DMS114 treated with DMSO at 0.1 percent for 48 hours (cell line): ENCODE results near the gene POLR1E.

Experiments used
- DNase-seq: peaks from one replicate; lab custom pipeline; 2025; ENCODE audit not compliant: unreplicated experiment; lab: John Stamatoyannopoulos, UW

Gene POLR1E

GRCh38 chr9:37534412-37534811, 48.7 kb downstream of the POLR1E start:
- no peak for DNase-seq

GRCh38 chr9:37534901-37535300, 49.2 kb downstream of the POLR1E start:
- no peak for DNase-seq

DNA sequence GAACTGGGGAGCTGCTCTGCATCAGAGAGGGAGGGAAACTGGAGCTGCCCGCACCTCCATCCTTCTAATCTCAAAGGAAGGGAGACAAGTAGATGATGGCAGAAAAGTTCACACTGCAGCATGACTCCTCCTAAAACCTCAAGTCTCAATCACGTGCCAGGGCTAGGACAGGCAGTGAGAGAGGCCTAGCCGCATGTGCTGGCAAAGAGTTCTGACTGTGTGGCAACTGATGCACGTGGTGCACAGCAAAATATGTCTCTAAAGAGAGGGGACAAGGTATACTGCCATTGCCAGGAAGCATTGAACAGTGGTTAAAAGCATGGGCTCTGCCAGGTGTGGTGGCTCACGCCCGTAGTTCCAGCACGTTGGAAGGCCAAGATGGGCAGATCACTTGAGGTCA, 52.4 kb downstream of the POLR1E start:
- DNase-seq, result no peak

DNA sequence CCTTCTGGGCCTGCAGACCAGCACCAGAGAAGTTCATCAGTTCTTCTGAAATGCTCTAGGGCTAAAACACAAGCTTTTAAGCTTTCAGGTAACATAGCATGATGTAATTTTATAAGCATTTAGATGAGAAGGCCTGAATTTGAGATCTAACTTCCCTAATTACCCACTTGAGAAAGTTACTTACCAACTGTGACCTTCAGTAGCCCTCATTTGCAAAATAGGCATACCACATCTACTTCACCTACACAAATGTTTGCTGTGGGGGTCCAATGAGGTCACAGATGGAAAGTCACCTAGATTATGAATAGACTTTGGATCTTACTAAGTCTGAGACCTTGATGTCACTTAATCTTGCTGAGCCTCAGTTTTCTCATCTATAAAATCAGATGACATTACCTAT, 53.9 kb downstream of the POLR1E start:
- no peak for DNase-seq

DNA sequence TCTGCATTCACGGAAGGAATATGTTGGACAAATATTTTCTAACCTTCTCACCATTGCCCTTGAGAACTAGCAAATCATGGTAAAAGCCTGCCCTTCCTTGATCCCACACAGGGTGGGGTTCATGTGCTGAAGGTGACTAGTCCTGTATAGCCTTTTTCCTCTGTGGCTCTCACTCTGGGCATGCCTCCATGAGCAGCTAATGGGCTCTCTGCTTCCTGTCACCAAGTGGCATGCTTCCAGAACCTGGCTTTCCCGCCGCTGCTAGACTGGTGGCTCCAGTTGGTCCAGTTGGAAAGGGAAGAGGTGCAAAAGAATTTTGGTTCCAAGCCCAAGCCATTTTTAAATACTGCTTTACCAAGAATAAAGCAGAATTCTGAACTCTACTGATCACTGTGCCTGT, 54.9 kb downstream of the POLR1E start:
- DNase-seq, result no peak

DNA sequence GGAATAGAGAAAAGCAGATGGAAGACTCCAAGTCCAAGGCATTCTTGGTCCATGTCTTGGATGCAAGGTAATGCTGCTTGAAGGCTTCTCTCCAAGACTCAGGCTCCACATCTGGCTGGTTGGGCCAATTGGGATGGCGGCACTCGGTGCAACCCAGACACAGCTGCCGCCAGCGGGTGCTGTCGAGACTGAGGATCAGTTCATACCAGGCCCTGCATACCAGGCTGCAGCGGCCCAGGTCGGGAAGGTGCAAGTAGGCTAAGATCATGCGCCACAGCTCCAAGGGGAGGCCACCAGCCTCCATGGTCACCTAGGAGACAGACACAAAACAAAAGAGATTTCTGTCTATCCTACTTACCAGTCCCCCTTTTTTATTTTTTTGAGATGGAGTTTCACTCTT, 55.7 kb downstream of the POLR1E start:
- no peak for DNase-seq

GRCh38 chr9:37542488-37542887, 56.7 kb downstream of the POLR1E start:
- no peak for DNase-seq

DNA sequence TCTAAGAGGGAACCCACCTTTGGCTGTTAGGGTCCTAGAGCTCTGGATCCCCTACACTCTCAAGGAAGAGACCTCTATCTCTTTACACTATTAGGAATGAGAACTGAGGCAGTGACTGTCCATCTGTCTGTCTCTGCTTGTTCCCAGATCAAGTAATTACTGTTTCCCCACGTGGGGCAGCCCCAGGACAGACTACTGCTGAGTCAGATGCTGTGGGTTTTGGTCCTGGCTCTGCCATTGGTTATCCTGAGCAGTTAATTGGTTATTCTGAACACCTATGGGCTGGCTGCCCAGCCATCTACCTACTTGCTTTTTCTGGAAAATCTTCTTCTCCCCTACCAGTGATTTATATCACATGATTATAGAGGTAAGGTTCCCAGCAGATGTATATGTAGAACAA, 57.1 kb downstream of the POLR1E start:
- DNase-seq, result no peak

GRCh38 chr9:37543468-37543867, 57.7 kb downstream of the POLR1E start:
- DNase-seq, result no peak

DNA sequence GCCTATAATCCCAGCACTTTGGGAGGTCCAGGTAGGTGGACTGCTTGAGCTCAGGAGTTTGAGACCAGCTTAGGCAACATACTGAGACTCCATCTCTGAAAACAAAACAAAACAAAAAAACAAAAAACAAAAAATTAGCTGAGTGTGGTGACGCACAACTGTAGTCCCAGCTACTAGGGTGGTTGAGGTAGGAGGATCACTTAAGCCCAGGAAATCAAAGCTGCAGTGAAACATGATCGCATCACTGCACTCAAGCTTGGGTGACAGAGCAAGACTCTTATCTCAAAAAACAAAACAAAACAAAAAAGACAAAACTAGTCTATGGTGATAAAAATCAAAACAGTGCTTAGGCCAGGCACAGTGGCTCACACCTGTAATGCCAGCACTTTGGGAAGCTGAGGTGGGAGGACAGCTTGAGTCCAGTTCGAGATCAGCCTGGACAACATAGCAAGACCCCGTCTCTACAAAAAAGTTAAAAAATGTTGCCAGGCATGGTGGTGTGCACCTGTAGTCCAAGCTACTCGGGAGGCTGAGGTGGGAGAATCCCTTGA, 61.7 kb downstream of the POLR1E start:
- no peak for DNase-seq

GRCh38 chr9:37549527-37549926, 63.8 kb downstream of the POLR1E start:
- DNase-seq, result no peak

- DNase-seq, result no peak
These were observed 65.0 kb downstream of the POLR1E start for GRCh38 chr9:37550781-37551180.

GRCh38 chr9:37551468-37551867, 65.7 kb downstream of the POLR1E start:
- no peak for DNase-seq

DNA sequence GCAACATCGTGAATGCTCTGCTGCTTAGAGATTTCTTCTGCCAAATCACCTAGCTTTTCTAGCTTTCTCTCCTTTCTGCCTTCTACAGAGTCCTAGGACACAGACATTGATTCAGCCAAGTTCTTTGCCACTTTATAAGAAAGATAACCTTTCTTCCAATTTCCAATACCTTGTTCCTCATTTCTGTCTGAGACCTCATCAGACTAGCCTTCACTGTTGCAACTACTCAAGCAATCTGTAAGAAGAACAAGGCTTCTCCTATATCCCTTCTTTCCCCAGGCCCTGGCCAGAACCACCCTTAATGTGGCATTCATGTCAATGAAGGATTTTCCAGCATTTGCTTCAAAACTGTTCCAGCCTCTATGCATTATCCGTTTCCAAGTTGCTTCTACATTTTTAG, 66.1 kb downstream of the POLR1E start:
- DNase-seq, result no peak
